ENCODE results near the gene SP5.
"Not testable (repeated sequence)": the region's sequence is repeated elsewhere in the genome, so short reads cannot be mapped to it uniquely, and the experiment has no call there.

The SP5 gene

DNA sequence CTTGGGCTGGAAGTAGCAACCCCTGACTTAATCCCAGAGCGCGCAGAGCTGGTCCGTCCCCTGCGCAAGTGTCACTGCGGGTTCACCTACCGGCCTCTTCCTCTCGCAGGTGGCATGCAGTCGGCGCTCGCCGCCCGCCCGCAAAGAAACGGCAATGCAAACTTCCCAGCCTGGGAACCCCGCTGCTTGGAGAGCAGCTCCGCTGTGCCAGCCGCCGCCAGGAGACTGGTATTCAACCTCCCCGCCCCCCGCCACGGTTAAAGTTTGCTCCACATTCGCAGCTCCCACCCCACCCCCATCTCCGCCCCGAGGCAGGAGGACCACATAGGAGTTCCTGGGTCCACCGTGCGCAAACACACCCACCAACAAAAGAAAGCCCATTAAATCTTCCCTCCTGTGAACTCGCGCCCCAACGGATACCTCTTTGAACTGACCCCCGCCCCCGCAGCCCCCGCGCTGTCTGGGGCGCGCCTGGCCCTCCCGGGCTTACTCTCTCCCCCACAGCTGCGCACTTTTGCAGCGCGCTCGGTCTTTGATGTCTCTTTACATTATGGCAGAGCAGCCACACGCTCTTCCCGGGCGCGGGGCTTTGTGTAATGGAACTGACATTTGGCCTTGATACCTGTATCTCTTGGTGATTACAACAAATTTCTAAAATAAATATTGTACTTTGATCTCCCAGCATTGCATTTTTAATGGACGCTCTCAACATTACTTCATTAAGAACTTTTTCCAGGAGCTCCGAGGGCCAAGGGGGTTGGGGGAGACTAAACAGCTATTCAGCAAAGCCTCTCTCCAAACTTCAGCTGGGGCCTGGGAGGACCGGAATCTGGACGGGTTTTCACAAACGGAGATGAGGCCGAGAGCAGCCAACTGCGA lies 3.1 kb upstream of the SP5 start:
- no peak for DNase-seq

DNA sequence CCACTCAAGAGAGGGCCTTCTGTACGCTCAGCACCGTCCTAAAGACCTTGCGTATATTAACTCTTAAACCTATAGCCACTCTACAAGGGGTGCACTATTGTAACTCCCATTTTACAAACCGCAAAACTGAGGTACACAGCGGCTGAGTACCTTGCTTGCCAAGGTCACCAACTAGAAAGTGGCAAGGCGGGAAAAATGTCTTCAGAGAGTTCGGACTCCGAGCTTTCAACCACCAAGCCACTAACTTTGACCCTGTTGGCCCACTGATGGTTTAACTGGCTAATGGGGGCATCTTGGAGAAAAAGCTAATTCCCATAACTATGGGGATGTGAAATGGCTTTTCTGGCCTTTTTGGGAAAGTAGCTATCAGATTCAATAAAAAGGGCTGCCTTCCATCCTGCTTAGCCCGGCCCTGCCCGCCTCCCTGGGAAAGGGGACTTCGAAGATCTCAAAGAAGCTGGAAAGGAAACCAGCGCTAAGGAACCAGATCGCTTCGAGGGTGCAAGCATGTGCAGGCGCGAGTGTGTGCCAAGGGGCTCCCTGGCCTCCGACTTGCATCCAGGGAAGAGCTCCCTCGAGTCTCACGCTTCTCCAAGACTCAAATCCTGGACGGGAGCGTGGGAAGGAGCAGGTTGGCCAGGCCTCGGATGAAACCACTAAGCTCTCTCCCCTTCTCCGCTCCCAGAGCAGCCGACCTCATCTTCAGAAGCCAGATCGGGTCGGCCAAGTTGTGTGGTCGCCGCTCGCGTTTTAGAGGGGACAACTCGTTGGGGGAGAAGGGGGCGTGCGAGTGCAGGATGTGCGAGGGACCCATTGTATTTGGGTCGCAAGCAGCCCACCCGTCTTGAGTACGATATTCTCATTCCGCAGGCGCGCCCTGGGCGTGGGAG lies 2.2 kb upstream of the SP5 start:
- no peak for DNase-seq

DNA sequence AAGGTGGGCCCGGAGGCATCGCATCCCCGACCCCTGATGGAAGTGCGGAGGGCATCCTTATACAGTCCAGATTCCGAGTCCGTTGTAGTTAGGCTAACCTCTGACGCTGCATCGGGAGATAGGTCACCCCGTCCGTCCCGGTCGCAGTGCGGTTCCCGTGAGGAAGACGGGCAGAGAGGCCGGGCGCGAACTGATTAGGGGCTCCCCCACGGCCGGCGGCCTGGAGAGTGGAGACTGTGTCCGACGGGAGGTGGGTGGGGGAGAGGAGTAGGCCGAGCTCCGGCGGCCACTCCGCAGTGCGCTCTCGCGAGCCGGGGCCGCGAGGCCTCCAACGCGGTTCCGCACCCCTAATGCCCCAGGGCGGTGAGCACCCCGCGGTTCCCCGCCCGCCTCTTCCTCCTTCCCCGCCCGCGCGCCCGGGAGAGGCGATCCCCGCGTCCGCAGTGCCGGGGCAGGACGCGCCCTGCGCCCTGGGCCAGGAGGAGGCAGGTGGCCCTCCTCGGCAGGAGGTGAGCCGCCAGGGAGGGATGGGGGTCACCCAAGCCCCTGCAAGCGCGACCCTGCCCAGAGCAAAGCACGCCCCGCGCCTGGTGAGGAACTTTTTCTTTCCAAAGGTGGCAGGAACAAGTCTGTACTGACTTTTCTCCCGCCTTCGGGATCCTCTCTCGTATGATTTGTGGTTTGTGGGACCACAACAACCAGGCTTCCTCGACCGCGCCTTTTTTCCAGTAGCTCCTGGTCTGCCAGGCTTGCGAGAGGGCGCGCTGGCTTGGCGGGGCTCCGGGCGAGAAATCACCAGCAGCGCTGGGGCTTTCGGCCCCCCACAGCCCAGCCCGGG lies 1.4 kb upstream of the SP5 start:
- no peak for DNase-seq

DNA sequence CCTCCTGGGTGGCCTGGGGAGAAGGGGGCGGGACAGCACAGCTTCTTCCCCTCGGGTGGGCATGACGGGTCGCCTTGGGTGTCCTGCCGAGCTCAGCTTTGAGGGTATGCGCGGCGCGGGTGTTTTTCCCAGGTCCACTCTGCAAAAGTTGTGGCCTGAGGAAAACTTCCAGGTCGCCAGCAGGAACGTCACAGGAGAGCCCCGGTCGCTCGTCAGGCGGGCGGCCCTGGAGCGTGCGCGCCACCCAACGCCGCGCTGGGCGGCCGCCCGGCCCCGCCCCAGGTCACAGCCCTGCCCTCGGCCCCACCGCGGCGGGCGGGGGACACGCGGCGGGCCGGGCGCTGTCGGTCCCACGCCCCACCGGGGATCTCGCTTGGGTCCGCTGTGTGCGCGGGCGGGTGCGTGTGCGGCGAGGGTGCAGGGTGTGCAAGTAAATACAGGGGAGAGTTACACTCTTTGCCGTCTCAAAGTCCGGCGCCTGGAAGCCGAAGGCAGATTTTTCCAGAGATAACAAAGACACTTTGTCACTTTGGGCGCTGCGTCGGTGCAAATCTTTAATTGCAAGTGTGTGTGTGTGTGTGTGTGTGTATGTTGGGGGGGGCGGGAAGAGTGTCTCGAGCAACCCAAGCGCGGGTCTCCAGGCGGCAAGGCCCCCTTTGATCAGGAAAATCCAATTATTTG lies 616 bp upstream of the SP5 start:
- no peak for DNase-seq

DNA sequence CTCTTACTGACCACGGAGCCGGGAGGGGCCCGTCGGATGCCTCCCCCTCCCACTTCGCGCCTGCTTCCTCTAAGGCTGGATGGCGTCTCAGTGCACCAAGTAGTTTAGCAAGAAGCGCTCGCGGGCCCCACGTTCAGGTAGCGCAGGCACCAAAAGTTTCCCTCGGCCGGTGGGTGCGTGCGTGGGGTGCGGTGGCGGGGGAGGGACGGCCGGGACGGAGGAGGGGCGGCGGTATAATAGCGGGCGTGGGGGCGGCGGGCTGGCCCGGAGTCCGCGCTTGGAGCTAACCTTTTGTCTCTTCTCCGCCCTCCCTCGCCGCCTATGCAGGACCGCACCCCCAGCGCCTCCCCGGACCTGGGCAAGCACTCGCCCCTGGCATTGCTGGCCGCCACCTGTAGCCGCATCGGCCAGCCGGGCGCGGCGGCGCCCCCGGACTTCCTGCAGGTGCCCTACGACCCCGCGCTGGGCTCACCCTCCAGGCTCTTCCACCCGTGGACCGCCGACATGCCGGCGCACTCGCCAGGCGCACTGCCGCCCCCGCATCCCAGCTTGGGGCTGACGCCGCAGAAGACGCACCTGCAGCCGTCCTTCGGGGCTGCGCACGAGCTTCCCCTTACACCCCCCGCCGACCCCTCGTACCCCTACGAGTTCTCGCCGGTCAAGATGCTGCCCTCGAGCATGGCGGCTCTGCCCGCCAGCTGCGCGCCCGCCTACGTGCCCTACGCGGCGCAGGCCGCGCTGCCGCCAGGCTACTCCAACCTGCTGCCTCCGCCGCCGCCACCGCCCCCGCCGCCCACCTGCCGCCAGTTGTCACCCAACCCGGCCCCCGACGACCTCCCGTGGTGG lies 1.0 kb downstream of the SP5 start:
- DNase-seq, result no peak

DNA sequence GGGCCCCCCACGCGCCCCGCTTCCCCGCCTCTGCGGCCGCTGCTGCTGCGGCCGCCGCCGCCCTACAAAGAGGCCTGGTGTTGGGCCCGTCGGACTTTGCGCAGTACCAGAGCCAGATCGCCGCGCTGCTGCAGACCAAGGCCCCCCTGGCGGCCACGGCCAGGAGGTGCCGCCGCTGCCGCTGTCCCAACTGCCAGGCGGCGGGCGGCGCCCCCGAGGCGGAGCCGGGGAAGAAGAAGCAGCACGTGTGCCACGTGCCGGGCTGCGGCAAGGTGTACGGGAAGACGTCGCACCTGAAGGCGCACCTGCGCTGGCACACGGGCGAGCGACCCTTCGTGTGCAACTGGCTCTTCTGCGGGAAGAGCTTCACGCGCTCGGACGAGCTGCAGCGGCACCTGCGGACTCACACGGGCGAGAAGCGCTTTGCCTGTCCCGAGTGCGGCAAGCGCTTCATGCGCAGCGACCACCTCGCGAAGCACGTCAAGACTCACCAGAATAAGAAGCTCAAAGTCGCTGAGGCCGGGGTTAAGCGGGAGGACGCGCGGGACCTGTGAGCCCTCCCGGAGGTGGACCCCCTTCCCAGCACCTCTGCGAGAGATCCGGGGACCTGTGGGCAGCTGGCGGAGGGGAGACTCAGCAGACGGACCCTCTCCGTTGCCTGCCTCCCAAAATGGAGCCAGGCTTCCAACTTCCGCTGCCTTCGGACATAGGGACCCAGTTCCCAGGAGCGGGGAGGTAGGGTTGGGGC lies 1.9 kb downstream of the SP5 start:
- no peak for DNase-seq

DNA sequence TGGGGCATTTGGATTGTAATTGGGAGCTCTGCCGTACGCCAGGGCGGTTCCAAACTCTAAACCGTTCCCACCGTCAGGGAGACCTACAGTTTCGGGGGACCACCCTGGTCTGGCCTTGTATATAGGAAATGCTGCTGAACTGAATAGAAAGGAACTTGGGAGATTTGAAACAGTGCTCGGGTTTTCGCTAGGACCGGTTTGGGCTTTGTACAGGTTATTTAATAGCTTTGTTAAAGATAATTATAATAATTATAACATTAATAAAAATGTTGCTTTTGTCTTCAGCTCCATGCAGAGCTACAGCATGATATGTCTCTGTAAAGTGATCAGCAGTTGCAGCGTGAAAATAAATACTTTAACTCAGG lies 2.4 kb downstream of the SP5 start:
- no peak for DNase-seq

DNA sequence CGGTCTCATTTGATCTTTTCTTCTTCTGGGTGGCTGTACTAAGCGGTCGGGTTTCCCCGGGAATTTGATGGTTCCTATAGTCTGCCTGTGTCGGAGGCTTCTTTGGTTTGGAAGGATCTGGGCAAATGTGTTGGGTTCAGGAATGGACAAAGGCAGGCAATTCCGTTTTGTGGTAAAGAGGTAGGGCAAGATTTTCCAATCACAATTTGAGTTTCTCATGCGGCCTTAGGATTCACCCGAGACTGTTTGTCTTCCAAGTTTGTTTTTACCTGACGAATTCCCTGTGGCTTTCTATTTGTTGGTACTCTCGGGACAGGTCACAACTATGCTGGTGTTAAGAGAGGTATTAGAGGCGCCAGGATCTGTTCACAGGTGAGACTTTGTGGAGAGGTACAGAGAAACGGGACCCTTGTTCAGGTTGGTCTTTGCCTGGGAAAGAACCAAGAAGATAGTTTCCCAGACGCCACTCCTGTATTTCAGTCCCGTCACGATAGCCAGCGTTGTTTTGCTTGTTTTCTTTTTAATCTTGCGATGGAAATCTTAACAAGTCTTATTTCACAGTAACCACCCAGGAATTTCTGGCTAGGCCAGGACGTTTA lies 3.0 kb downstream of the SP5 start:
- no peak for DNase-seq

DNA sequence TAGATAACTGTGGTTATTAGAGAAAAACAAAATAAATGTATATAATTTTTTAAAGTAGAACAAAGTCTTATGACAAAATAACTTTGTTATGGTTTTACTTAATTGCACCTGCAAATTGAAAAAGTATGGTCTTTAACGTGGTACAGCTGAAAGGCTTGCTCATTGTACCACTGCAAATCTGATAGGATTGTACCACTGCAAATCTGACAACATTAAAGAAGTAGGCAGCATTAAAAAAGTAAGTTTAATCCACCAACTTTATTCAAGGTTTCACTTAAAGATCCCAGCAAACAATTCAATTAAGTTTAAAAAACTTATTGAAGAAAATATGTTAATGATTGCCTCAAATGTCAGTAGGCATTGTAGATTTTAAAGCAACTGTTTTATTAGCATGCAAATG lies 4.7 kb downstream of the SP5 start:
- DNase-seq, result no peak

DNA sequence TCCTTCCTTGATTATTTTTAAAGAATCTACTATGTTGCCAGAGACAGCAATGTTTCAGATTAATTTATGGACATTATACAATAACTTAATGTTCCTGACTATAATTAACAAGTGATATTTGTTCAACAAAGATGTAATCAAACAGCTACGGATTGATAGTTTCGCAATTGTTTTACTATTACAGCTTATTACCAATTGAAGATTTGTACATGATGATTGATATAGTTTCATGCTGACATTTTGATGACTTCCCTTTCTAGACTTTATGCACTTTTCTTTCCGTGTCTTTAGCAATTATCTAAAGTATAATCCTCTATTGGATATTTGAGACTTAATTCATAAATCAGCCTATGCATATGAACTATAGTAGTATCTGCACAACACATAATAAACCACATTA lies 6.5 kb downstream of the SP5 start:
- no peak for DNase-seq

DNA sequence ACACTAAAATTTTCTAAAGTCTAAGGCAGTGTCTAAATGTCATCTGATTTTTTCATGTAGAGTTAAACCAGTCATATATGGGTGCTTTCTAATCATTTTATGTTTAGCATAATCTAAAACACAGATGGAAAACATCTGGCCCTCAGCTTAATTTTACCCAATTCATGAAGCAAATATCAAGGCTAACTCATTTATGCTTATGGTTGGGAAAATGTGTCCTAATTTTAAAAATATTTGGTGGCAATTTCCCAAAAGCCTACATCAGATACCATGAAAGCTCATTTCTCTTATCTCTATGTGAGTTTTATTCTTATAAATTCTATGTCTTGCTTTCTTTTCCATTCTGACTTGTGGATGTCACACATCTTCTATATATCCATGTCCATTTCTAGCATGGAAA lies 7.2 kb downstream of the SP5 start:
- no peak for DNase-seq

DNA sequence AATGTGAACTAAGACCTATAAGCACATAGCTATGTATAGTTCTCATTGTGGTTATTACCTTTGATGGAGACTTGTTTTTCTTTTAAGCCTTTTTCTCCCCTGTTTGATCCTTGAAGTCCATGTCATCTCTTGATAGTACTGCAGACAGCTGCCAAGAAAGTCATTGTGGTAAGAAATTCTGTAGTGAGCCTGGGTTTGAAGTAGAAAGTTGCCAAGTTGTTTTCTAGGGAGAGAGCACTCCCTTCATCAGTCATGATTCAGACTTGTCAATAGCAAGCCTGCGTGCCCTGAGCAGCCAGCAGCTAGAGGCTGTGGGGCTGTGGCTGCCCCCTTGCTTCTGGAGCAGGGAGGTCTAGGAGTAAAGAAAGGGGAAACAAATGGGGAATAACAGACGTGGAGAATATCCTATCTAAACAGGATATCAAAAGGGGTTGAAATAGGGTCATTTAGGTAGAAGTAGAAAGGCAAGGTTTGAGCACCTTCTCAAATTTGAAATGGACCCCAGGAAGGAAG lies 8.4 kb downstream of the SP5 start:
- DNase-seq, result no peak

DNA sequence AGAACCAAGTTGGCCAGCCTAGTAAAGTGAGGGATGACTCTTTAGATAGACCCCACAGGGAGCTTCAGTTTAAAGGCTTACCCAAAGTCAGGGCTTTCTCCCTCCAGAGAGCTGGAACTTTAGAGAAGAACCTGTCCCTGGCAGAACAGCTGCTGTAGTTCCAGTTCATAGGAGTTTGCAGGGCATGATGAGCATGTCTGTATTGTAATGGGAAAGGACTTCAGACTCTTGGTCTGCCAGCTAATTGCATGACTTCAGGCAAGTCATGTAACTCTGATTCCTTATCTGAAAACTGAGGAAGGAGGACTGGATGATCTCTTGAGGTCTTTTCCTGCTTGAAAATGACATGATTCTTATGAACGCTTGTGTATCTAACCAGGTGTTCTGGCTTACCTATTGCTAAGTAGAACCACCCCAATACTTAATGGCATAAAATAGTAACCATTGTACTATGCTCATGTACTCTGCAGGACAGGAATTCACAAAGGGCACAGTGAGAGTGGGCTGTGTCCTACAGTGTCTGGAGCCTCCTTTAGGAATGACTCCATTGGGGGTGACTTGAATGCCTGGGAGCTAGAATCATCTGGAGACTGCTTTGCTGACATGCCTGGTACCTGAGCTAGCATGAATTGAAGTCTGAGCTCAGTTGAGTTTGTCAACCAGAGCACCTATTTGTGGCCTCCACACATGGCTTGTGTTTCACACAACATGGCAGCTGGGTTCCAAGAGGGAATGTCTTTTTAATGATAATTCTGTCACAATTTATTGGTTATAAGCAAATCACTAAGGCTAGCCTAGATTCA lies 18.9 kb downstream of the SP5 start:
- no peak for DNase-seq

DNA sequence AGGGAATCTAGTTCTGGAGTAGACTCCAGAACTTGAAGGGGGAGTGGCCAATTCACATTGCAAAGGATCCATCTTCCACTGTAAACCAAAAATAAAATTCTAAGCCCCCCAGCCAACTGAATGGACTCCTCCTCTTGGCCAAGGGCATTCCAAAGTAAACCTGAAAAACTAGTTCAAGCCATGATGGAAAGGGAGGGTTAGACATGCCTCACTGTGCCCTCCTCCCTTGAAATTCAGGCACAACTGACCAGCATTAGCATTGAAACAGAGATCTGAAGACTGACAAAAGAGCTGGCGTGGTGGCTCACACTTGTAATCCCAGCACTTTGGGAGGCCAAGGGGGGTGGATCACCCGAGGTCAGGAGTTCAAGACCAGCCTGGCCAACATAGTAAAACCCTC lies 19.5 kb downstream of the SP5 start:
- not testable (repeated sequence) for DNase-seq

DNA sequence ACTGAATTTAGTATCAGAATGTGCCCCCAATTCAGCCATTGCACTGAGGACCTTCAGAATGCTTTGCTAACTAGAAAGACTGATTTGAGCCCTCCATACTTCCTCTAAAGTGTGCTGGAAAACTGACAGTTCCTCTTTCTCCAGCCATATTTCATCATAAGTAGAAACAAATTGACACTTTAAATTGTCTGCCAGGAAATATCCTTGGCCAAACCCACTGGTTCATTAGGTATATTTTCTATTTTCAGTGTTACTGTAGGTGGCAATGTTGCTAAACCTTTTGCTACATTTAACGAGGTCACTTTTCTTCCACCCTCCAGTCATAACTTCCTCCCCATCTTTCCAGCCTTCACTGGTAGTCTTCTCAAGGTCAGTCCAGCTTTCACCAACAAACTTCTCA lies 21.5 kb downstream of the SP5 start:
- no peak for DNase-seq

DNA sequence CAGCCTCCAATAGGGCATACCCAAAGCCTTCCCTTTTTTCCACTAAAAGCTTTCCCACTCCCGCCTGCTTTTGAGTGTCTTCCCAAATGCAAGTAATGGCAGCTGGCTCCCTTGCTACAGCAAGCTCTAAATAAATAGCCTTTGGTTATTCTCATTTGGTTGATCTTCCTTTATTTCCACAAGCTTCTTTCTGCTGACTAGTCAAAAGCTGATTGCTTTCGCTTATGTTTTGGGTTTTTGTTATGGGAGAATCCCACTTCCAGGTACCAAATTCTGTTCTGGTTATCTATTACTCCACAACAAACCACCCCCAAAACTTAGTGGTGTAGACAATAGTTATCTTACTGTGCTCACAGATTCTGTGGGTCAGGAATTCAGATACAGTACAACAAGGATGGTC lies 22.3 kb downstream of the SP5 start:
- no peak for DNase-seq

DNA sequence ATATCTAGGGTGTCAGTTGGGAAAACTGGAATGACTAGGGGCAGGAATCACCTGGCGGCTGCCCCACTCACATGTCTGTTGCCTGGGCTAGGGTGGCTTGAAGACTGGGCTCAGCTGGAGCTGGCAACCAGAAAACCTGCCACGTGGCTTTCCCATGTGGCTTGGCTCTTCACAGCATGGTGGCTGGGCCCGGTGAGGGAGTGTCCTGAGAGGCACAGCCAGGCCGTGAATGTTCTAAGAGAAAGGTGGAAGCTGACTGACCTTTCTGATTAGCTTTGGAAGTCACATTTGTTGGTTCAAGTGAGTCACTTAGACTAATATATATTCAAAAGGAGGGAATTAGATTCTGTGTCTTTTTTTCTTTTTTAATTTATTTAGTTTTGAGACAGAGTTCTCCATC lies 22.7 kb downstream of the SP5 start:
- DNase-seq, result no peak

DNA sequence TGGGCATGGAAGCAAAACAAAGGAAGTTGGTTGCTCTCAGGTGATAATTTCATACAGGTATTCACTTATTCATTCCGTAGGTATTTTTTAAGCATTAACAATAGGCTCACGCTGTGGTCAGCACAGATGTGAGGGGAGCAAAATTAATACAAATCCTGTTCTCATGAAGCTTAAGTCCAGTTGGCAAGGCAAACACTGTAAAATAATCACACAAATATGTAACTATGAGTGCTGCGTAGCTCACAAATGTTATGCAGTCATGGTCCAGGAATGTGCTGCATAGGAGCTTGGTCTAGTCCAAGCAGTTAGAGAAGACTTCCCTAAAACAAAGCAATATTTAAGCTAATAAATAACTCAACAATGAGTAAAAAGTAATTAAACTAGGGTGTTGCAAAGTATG lies 23.9 kb downstream of the SP5 start:
- no peak for DNase-seq

DNA sequence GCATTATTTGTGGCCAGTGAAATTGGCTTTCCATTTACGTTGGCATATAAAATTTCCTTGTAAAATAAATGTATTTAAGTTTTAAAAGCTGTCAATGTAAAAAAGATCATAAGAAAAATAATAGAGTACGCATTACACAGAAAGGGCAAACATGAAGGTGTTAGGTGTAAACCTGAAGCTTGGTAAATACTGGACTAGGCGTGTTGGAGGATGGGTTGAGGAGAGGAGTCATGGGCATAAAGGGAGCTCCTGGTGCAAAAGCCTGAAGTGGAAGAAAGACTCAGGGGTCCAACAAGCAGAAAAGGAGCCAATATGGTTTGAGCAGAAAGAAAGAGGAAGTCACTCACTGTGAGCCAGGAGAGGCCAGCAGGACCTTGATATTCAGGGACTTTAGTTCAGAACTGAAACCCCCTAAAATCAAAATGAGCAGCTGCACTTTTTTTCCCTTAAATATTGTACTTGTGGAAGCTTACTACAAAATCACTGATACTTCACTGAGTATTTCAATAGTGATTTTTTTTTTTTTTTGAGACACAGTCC lies 24.4 kb downstream of the SP5 start:
- DNase-seq, result no peak
